ENCODE measurements around the gene CORO2B.

Gene CORO2B

GRCh38 chr15:68554721-68555678 is 23.8 kb upstream of the CORO2B start:
- no peak for DNase-seq (ENCODE audit: low spot score)

DNA sequence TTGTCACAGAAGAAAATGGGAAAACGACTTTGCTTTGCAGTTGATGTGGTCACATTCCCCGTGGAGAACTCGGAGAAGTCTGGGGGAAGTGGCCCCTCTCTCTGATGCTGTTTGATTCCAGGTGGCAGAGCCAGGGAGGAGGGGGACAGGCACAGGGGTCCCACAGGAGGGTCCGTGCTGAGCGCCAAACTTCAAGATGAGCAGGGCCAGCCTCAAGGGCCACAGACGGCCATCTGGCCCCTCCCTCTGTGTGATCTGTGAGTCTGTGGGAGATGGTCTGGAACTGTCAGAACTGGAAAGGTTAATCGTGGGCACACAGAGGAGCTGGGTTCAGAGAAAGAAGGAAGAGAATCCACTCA is 23.1 kb upstream of the CORO2B start:
- DNase-seq (ENCODE audit: low spot score) = no peak

DNA sequence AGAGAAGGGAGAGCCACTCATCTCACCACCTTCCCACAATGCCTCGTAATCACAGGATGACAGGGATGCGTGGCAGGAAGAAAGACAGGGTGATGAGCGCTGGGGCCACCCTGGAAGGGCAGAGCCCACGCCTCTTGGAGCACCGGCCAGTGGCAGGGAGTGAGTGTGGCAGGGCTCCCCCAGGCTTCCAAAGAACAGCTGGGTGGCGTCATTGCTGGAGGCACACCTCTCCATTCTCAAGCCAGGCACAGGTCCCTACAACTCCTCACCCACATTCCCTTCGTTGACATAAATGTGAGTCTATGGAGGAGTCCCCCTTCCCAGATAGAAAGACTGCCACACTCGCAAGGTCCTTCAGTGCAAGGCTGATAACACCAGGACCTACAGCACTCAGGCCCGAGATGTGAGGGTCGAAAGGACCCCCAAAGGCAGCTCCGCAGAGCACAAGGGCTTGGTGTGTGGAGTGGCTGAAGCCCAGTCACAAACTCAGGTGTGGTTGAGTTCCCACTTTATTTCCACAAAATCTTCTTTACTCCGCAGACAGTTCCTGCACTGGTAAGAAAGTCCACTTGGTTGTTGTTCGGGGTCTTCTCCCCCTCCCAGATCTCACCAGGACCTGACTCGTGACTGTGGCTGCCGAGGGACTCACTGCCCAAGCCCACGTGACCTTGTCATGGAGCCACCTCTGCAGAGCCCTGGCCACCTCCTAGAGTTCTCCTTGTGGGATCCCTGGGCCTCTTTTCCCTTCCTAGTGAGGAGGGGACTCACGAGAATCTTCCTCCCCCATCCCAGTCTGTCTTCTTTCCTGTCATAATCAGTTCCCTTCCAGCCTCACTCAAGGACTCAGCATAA is 22.4 kb upstream of the CORO2B start:
- no peak for DNase-seq (ENCODE audit: low spot score)

DNA sequence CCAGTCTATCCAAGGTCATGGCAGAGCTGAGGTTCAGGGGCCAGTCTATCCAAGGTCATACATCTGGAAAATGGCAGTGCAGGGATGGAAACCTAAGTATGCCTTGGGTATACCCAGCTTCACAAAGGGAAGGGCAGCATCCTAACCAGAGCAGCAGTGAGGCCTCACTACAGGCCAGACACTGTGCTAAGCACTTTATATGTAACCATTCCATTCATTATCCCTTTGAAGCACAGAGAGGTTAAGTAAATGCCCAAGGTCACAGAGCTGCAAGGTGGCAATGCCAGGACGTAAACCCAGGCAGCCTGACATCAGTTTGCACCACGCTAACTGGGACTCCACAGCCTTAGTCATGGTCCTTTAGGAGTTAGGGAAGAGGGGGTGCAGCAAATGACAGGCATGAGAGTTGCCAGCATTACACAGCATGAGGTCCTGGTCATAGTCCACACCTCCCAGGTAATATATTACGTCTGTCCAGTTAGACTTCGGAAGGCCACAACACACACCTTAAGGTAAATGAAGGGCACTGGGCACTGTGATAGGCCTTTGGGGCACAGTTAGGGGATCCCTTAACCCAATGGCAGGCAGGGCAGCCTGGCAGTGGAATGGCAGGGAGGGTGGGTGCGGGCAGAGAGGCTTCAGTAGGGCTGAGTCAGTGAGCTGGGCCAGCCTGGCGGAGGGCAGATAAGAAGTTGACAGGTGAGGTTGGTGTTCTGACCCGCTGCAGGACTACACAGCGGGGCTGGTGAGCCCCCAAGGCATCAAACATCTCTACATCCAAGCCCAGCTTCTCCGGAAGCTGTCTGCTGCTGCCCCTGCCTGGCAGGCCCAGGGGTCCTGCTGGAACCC is 21.1 kb upstream of the CORO2B start:
- no peak for DNase-seq (ENCODE audit: low spot score)

- DNase-seq (ENCODE audit: low spot score) = no peak
Observed at GRCh38 chr15:68558318-68559305, 20.2 kb upstream of the CORO2B start.

DNA sequence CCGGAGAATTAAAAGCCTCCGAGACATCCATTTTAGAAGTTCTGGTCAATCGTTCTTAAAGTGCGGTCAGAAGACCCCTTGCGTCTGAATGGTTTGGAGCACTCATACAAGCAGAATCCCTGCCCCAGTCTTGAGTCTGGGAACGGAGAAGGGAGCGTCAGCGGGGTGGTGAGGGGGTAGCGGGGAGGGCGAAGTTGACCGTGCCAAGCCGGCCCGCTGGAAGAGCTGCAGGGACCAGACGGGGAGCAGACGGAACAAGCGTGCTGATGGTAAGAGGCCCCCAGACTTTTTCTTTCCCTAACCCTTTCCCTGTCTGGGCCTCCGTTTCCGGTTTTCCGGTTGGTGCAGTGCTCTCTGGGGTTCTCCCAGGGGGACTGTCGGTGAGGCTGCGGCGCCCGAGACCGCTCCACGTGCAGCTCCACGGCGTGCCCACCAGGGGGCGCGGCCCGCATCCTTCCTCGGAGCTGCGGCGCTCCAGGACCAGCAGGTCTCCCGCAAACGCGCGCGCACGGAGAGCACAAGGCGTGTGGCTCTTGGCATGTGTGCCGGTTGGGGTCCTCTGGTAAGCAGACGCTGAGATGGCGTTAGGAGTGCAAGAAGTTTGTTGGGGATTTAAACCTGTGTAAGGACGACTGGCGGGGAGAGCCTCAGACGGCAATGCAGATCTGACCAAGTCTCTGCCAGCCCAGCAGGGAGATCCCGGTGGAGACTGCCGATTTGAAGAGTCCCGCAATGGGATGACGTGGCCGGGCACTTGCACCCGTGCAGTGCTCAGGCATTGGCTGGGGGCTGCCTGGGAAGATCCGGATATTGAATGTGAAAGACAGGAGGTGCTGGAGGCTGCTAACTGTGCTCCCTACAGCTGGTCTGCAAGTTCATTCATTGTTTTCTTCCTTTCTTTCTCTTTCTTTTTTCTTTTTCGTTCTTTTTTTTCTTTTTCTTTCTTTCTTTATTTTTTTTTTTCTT is 19.2 kb upstream of the CORO2B start:
- peak; percentile 62 for DNase-seq (ENCODE audit: low spot score)

GRCh38 chr15:68560501-68561113 is 18.2 kb upstream of the CORO2B start:
- DNase-seq (ENCODE audit: low spot score) = no peak

DNA sequence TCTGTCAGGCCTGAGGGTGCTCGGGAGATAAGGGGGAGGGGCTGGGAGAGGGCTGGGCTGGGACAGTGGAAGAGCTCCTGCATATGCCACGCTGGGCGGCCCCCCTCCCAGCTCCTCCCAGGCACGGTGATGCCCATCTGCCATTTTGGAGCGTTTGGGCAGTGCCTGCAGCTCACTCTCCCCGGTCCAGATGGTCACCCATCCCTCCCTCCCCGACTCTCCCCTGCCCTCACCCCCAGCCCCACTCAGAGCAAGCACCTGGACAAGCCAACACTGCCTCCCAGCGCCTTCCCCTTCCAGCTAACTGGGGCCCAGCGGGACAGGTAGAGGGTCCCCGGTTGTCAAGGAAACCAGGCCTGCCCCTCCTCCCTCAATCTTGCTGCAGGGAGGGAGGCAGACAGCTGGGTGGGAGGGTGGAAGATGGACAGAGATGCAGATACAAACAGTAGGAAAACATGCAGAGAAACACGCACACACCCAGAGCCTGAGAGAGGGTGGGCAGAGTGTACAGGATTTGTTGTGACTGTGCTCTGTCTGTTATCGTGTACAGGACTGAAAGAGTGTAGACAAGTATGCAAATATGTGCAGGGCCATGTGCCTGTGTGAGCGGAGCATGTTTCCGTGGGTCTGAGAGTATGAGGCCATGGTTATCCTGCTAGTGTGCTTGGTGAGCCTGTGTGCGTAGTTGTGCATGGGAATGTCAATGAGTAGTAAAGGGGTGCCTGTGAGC is 17.5 kb upstream of the CORO2B start:
- DNase-seq (ENCODE audit: low spot score) = no peak

DNA sequence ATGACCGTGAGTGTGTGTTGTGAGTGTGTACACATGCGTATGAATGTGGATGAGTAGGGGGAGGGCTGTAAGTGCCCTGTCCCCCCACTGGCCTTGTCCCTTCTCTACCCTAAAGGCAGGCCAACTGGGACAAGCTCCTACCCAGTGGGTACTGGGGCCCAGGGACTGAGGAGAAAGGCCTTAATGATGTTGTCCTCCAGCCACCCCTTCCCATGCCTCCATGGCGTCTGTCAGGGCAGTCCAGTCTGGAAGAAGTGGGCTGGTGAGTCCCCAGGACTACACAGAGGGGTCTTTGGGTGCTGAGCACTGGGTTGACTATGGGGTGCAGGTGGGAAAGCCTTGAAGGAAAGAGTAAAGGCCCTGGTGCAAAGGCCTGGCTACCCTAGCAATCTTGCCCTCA is 16.9 kb upstream of the CORO2B start:
- no peak for DNase-seq (ENCODE audit: low spot score)

DNA sequence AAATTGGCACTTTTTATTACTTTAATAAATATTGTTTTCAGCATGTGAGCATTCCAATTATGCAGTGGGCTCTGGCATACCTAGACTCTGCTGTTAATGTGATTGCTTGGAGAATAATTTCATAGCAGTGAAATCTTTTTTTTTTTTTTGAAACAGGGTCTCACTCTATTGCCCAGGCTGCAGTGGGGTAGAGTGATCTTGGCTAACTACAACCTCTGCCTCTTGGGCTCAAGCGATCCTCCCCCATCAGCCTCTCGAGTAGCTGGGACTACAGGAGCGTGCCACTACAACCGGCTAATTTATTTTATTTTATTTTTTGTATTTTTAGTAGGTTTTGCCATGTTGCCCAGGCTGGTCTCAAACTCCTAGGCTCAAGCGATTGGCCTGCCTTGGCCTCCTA is 14.6 kb upstream of the CORO2B start:
- no peak for DNase-seq (ENCODE audit: low spot score)

GRCh38 chr15:68565234-68565633 is 13.6 kb upstream of the CORO2B start:
- DNase-seq (ENCODE audit: low spot score) = no peak

- no peak for DNase-seq (ENCODE audit: low spot score)
Observed at GRCh38 chr15:68565726-68566125, 13.1 kb upstream of the CORO2B start.

- no peak for DNase-seq (ENCODE audit: low spot score)
Observed at GRCh38 chr15:68566377-68566954, 12.3 kb upstream of the CORO2B start.

GRCh38 chr15:68567345-68567744 is 11.4 kb upstream of the CORO2B start:
- no peak for DNase-seq (ENCODE audit: low spot score)

- no peak for DNase-seq (ENCODE audit: low spot score)
Observed at GRCh38 chr15:68570974-68571373, 7.8 kb upstream of the CORO2B start.

DNA sequence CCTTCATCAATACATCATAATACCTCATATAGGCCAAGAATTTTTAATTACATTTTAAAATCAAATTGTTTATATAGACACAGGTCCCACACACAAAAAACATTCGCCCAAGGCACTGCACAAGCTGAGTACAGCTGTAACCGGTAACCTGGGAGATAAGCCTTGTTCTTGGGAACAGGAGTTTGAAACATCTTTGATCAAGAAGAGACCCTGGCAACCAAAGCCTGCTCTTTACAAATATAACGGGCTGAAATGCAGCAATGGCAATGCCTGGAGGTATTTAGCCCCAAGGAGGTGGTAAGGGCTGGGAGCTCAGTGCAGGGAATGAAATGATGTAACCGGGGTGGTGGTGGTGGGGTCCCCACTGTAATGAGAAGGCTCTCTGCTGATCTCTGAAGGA is 7.2 kb upstream of the CORO2B start:
- no peak for DNase-seq (ENCODE audit: low spot score)

- DNase-seq (ENCODE audit: low spot score) = no peak
Observed at GRCh38 chr15:68572309-68572708, 6.5 kb upstream of the CORO2B start.

DNA sequence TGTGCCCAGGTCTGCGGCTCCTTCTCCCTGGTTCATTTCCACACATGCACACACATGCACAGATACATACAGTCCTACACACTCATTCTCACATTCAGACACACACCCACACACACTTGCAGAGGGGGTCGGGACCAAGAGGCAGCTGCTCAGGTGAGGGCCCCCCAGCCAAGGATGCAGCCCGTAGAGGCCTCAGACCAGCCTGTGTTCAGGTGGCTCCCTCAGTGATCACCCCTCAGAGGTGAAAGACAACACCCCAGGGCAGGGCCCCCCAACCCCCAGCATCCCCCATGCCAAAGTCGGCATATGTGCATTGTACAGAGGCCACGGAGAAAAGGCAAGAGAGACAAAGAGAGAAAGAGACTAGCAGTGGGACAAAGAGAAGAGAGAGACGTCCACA is 5.9 kb upstream of the CORO2B start:
- DNase-seq (ENCODE audit: low spot score) = no peak
